ENCODE results near the gene CCND1.

Gene CCND1

GRCh38 chr11:69603111-69603836 lies 37.7 kb upstream of the CCND1 start:
- no peaks in the 10 kb centered on the region for H3K36me3 ChIP-seq (ENCODE audit: control insufficient read depth in 5 of 5, insufficient read depth in 5 of 5, low read length in 5 of 5)

GRCh38 chr11:69604055-69604454 lies 36.9 kb upstream of the CCND1 start:
- Histone ChIP-seq H3K27me3 (ENCODE audit: control insufficient read depth in 5 of 5, insufficient read depth in 4 of 5, low read length in 5 of 5) (peaks cover 0 to 17% (median 2%) of the 10 kb centered on the region in 5 donors), H3K9ac (ENCODE audit: low read length in 5 of 5) (no peak overlapping the region), H3K4me1 (ENCODE audit: control insufficient read depth in 5 of 5, insufficient read depth in 5 of 5, low read length in 5 of 5) (no peaks in the 10 kb centered on the region), H3K9me3 (ENCODE audit: control insufficient read depth in 5 of 5, low read length in 5 of 5) (peaks cover under 1 to 9% (median 3%) of the 10 kb centered on the region in 5 donors), H3K36me3 (ENCODE audit: control insufficient read depth in 5 of 5, insufficient read depth in 5 of 5, low read length in 5 of 5) (no peaks in the 10 kb centered on the region), H3K27ac (ENCODE audit: low read depth, low read length) (no peak overlapping the region), H3K4me3 (ENCODE audit: low read depth in 1 of 5, low read length in 5 of 5) (no peak overlapping the region)

More at GRCh38 chr11:69603111-69603836, 37.7 kb upstream of the CCND1 start:
- Histone ChIP-seq H3K9ac (ENCODE audit: low read length in 5 of 5) (no peak overlapping the region), H3K4me1 (ENCODE audit: control insufficient read depth in 5 of 5, insufficient read depth in 5 of 5, low read length in 5 of 5) (peaks cover 0 to under 1% (median 0%) of the 10 kb centered on the region in 5 donors), H3K4me3 (ENCODE audit: low read depth in 1 of 5, low read length in 5 of 5) (no peak overlapping the region), H3K9me3 (ENCODE audit: control insufficient read depth in 5 of 5, low read length in 5 of 5) (peaks cover 0 to 3% (median under 1%) of the 10 kb centered on the region in 5 donors), H3K27me3 (ENCODE audit: control insufficient read depth in 5 of 5, insufficient read depth in 4 of 5, low read length in 5 of 5) (peaks cover 0 to 17% (median 2%) of the 10 kb centered on the region in 5 donors), H3K27ac (ENCODE audit: low read depth, low read length) (no peak overlapping the region)

- H3K27ac ChIP-seq (ENCODE audit: low read depth, low read length), result no peak overlapping the region
- H3K27me3 ChIP-seq (ENCODE audit: control insufficient read depth in 5 of 5, insufficient read depth in 4 of 5, low read length in 5 of 5), result peaks cover 0 to 15% (median 2%) of the 10 kb centered on the region in 5 donors
- no peaks in the 10 kb centered on the region for H3K36me3 ChIP-seq (ENCODE audit: control insufficient read depth in 5 of 5, insufficient read depth in 5 of 5, low read length in 5 of 5)
- no peak overlapping the region for H3K4me3 ChIP-seq (ENCODE audit: low read depth in 1 of 5, low read length in 5 of 5)
- peaks cover 5 to 19% (median 13%) of the 10 kb centered on the region in 5 donors for H3K9me3 ChIP-seq (ENCODE audit: control insufficient read depth in 5 of 5, low read length in 5 of 5)
- no peaks in the 10 kb centered on the region for H3K4me1 ChIP-seq (ENCODE audit: control insufficient read depth in 5 of 5, insufficient read depth in 5 of 5, low read length in 5 of 5)
- no peak overlapping the region for H3K9ac ChIP-seq (ENCODE audit: low read length in 5 of 5)
Observed at GRCh38 chr11:69605737-69606526, 35.0 kb upstream of the CCND1 start.

GRCh38 chr11:69609351-69609750 lies 31.6 kb upstream of the CCND1 start:
- Histone ChIP-seq H3K9me3 (ENCODE audit: control insufficient read depth in 5 of 5, low read length in 5 of 5) (peaks cover 5 to 19% (median 13%) of the 10 kb centered on the region in 5 donors), H3K27me3 (ENCODE audit: control insufficient read depth in 5 of 5, insufficient read depth in 4 of 5, low read length in 5 of 5) (peaks cover 0 to 6% (median 0%) of the 10 kb centered on the region in 5 donors), H3K27ac (ENCODE audit: low read depth, low read length) (no peak overlapping the region), H3K9ac (ENCODE audit: low read length in 5 of 5) (no peak overlapping the region), H3K4me3 (ENCODE audit: low read depth in 1 of 5, low read length in 5 of 5) (no peak overlapping the region), H3K36me3 (ENCODE audit: control insufficient read depth in 5 of 5, insufficient read depth in 5 of 5, low read length in 5 of 5) (no peaks in the 10 kb centered on the region), H3K4me1 (ENCODE audit: control insufficient read depth in 5 of 5, insufficient read depth in 5 of 5, low read length in 5 of 5) (no peaks in the 10 kb centered on the region)

- Histone ChIP-seq H3K36me3 (ENCODE audit: control insufficient read depth in 5 of 5, insufficient read depth in 5 of 5, low read length in 5 of 5) (no peaks in the 10 kb centered on the region), H3K27ac (ENCODE audit: low read depth, low read length) (no peak overlapping the region), H3K9ac (ENCODE audit: low read length in 5 of 5) (no peak overlapping the region), H3K27me3 (ENCODE audit: control insufficient read depth in 5 of 5, insufficient read depth in 4 of 5, low read length in 5 of 5) (peaks cover 0 to 7% (median 0%) of the 10 kb centered on the region in 5 donors), H3K4me1 (ENCODE audit: control insufficient read depth in 5 of 5, insufficient read depth in 5 of 5, low read length in 5 of 5) (no peaks in the 10 kb centered on the region), H3K9me3 (ENCODE audit: control insufficient read depth in 5 of 5, low read length in 5 of 5) (peaks cover 5 to 19% (median 13%) of the 10 kb centered on the region in 5 donors), H3K4me3 (ENCODE audit: low read depth in 1 of 5, low read length in 5 of 5) (no peak overlapping the region)
Observed at GRCh38 chr11:69611548-69612526, 29.1 kb upstream of the CCND1 start.

GRCh38 chr11:69613594-69613993 lies 27.4 kb upstream of the CCND1 start:
- H3K36me3 ChIP-seq (ENCODE audit: control insufficient read depth in 5 of 5, insufficient read depth in 5 of 5, low read length in 5 of 5), result no peaks in the 10 kb centered on the region
- peaks cover 0 to 9% (median 0%) of the 10 kb centered on the region in 5 donors for H3K27me3 ChIP-seq (ENCODE audit: control insufficient read depth in 5 of 5, insufficient read depth in 4 of 5, low read length in 5 of 5)
- H3K4me3 ChIP-seq (ENCODE audit: low read depth in 1 of 5, low read length in 5 of 5), result no peak overlapping the region
- no peak overlapping the region for H3K9ac ChIP-seq (ENCODE audit: low read length in 5 of 5)
- no peak overlapping the region for H3K27ac ChIP-seq (ENCODE audit: low read depth, low read length)
- no peaks in the 10 kb centered on the region for H3K4me1 ChIP-seq (ENCODE audit: control insufficient read depth in 5 of 5, insufficient read depth in 5 of 5, low read length in 5 of 5)
- H3K9me3 ChIP-seq (ENCODE audit: control insufficient read depth in 5 of 5, low read length in 5 of 5), result peaks cover 5 to 16% (median 11%) of the 10 kb centered on the region in 5 donors

- peaks cover 0 to 9% (median 0%) of the 10 kb centered on the region in 5 donors for H3K27me3 ChIP-seq (ENCODE audit: control insufficient read depth in 5 of 5, insufficient read depth in 4 of 5, low read length in 5 of 5)
- H3K9ac ChIP-seq (ENCODE audit: low read length in 5 of 5), result no peak overlapping the region
- H3K36me3 ChIP-seq (ENCODE audit: control insufficient read depth in 5 of 5, insufficient read depth in 5 of 5, low read length in 5 of 5), result no peaks in the 10 kb centered on the region
- H3K4me1 ChIP-seq (ENCODE audit: control insufficient read depth in 5 of 5, insufficient read depth in 5 of 5, low read length in 5 of 5), result no peaks in the 10 kb centered on the region
- H3K9me3 ChIP-seq (ENCODE audit: control insufficient read depth in 5 of 5, low read length in 5 of 5), result peaks cover 5 to 14% (median 8%) of the 10 kb centered on the region in 5 donors
- H3K4me3 ChIP-seq (ENCODE audit: low read depth in 1 of 5, low read length in 5 of 5), result no peak overlapping the region
- H3K27ac ChIP-seq (ENCODE audit: low read depth, low read length), result no peak overlapping the region
Observed at GRCh38 chr11:69614085-69614484, 26.9 kb upstream of the CCND1 start.

GRCh38 chr11:69615545-69616278 lies 25.2 kb upstream of the CCND1 start:
- Histone ChIP-seq H3K4me3 (ENCODE audit: low read depth in 1 of 5, low read length in 5 of 5) (no peak overlapping the region), H3K27ac (ENCODE audit: low read depth, low read length) (no peak overlapping the region), H3K27me3 (ENCODE audit: control insufficient read depth in 5 of 5, insufficient read depth in 4 of 5, low read length in 5 of 5) (peaks cover 0 to 9% (median 0%) of the 10 kb centered on the region in 5 donors), H3K36me3 (ENCODE audit: control insufficient read depth in 5 of 5, insufficient read depth in 5 of 5, low read length in 5 of 5) (no peaks in the 10 kb centered on the region), H3K4me1 (ENCODE audit: control insufficient read depth in 5 of 5, insufficient read depth in 5 of 5, low read length in 5 of 5) (no peaks in the 10 kb centered on the region), H3K9me3 (ENCODE audit: control insufficient read depth in 5 of 5, low read length in 5 of 5) (peaks cover 0 to 2% (median 0%) of the 10 kb centered on the region in 5 donors), H3K9ac (ENCODE audit: low read length in 5 of 5) (no peak overlapping the region)

GRCh38 chr11:69617220-69617619 lies 23.7 kb upstream of the CCND1 start:
- Histone ChIP-seq H3K27ac (ENCODE audit: low read depth, low read length) (no peak overlapping the region), H3K9me3 (ENCODE audit: control insufficient read depth in 5 of 5, low read length in 5 of 5) (no peaks in the 10 kb centered on the region), H3K27me3 (ENCODE audit: control insufficient read depth in 5 of 5, insufficient read depth in 4 of 5, low read length in 5 of 5) (peaks cover 0 to 9% (median 0%) of the 10 kb centered on the region in 5 donors), H3K4me1 (ENCODE audit: control insufficient read depth in 5 of 5, insufficient read depth in 5 of 5, low read length in 5 of 5) (no peaks in the 10 kb centered on the region), H3K4me3 (ENCODE audit: low read depth in 1 of 5, low read length in 5 of 5) (no peak overlapping the region), H3K9ac (ENCODE audit: low read length in 5 of 5) (no peak overlapping the region), H3K36me3 (ENCODE audit: control insufficient read depth in 5 of 5, insufficient read depth in 5 of 5, low read length in 5 of 5) (no peaks in the 10 kb centered on the region)

All from subcutaneous abdominal adipose tissue (tissue), 5 donors.